SKM-1 (cell line): ENCODE measurements around the gene MDM2.

Experiments used
- DNase-seq: peaks from one replicate; lab custom pipeline; 2025; ENCODE audit not compliant: unreplicated experiment; lab: John Stamatoyannopoulos, UW

MDM2 gene

GRCh38 chr12:68807576-68808387, at the start of gene MDM2:
Gene MDM2 (plus strand): TSS chr12:68808177. CDS start chr12:68808478, 301 bp downstream.
- DNase-seq = peak; percentile 15

GRCh38 chr12:68759852-68760251, 48.1 kb upstream of the MDM2 start:
- no peak for DNase-seq

DNA sequence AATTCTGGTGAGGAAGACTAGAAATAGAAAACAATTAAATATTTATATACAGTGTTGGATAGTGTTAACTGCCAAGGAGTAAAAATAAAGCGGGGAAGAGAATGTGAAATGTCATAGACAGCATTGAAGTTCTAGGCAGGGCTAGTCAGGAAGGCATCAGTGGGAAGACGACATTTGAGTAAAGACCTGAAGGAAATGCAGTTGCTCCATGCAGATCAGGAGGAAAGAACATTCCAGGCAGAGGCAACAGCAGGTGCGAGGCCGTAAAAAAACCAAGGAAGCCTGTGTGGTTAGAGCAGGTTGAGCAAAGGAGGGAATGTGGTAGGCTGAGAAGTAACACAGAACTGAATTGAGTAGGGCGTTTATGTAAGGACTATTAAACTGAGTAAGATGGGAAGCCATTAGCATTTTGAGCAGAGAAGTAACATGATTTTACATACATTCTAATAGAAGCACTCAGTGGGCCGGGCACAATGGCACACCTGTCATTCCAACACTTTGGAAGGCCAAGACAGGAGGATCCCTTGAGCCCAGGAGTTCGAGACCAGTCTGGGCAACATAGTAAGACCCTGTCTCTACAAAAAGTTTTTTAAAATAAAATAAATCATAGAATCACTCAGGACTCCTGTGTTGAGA, 47.1 kb upstream of the MDM2 start:
- no peak for DNase-seq

GRCh38 chr12:68761442-68761812, 46.5 kb upstream of the MDM2 start:
- DNase-seq = no peak

DNA sequence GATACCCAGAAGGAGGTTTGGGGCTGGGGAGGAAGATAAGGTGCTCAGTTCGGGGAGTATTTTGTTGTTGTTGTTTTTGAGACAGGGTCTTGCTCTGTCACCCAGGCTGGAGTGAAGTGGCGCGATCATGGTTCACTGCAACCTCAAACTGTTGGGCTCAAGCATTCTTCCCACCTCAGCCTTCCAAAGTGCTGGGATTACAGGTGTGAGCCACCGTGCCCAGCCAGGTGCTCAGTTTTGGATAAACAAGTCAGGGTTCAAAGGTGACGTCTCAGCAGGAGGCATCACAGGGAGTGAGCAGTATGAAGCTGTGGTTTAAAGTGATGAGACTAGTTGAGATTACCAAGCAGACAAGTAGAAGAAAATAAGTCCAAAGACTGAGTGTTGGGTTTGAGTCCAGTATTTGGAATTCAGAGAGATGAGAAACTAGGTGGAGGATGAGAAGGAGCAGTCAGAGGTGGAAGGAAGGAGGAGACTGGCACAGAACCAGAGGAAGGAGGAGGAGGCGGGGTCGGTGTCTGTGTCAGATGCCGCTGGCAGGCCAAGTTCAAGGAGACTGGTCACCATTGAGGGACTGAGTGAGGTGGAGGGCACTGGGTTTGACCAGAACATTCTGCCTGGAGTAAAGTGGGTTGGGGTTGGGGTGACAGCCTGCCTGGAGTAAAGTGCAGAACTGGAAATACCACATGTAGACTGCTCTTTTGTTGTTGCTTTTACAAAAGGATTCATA, 45.9 kb upstream of the MDM2 start:
- no peak for DNase-seq

- no peak for DNase-seq
Observed at GRCh38 chr12:68762691-68763090, 45.3 kb upstream of the MDM2 start.

- DNase-seq = no peak
Observed at GRCh38 chr12:68765696-68766095, 42.3 kb upstream of the MDM2 start.

- no peak for DNase-seq
Observed at GRCh38 chr12:68766646-68767045, 41.3 kb upstream of the MDM2 start.

GRCh38 chr12:68767191-68767590, 40.8 kb upstream of the MDM2 start:
- no peak for DNase-seq

DNA sequence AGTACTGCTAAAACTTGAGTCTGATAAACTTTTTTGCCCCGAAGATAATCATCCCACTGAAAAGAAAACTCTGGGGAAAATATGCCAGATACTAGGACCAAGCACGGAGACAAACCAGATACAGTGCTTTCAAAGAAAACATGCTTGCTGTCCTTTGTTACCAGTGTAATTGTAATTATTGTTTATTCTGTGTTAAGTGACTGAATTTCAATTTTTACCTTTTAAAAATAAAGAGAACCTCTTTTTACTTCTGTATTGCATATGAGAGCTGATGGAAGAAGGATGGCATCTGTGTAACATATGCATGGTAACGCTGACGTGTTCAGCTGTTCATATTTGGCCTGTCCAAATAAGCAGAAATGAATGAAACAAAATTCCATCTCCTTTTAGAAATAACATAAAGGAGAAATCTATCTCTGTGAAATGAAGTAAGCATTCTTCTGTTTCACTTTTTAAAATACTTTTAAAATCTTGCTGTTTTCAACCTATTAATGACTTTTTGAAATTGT, 39.5 kb upstream of the MDM2 start:
- no peak for DNase-seq

DNA sequence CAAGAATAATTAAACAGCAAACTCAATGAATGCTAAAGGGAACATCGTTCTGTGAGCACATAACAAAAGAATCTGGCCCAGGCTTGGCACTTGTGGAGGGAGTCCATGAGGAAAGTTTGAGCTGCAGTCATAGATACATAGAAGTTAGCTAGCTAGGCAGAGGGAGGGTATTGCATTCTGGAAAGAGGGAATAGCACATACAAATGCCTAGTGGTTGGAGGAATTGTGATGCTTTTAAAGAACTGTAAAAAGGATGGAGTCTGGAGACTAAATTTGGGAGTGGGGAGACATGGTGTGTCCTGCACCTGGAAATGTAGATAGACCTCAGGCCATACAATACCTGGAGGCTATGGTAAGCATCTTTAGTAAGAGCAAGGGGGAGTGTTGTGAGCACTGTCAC, 38.0 kb upstream of the MDM2 start:
- no peak for DNase-seq

- DNase-seq = no peak
Observed at GRCh38 chr12:68771223-68771925, 36.6 kb upstream of the MDM2 start.

GRCh38 chr12:68772714-68773113, 35.3 kb upstream of the MDM2 start:
- no peak for DNase-seq

- no peak for DNase-seq
Observed at GRCh38 chr12:68773582-68773981, 34.4 kb upstream of the MDM2 start.

- DNase-seq = no peak
Observed at GRCh38 chr12:68775121-68775630, 32.8 kb upstream of the MDM2 start.

DNA sequence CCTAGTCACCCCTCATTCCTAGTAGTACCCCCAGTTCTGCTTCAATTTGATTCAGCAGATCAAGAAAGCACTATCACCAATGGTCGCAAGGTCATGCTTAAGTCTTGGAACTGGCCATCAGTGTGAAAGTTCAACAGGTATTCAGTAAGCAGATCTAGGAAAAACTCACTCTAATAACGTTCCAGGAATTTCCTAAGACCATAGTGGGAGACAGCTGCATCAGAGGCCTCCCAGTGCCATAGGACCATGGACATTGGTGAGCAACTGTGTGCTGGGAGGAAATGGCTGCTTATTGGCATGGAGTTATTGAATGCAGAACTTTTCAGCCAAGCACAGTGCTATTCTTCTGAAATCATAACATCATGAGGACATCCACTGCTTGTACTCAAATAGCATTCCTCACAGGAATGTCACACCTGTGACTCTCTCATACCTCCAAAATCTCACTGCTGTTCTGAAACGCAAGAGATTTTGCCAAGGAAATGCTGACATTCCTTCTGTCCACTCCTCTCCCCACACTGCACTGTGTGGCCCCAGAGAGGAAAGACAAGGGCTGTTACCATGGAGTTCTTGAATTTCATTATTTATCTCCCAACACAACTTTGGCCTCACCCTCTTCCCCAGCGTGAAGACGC, 30.9 kb upstream of the MDM2 start:
- DNase-seq = no peak

DNA sequence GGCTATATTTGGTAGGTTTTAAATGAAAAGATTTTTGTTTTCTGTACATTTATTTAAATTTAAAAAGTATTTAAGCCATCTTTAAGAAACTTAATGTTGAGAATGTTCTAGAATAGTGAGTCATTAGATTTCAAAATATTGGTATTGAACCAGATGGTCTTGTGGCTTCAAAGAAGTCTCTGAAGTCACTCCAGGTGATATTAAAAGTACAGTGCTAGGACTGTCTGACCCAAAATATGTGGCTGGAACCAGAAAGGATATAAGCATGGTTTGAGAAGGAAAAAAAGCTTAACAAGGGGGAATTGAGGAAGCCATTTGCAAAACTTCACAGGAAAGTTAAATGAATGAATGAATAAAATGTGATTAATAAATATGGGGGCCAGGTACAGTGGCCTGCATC, 28.7 kb upstream of the MDM2 start:
- DNase-seq = no peak

- DNase-seq = no peak
Observed at GRCh38 chr12:68780731-68781130, 27.2 kb upstream of the MDM2 start.

DNA sequence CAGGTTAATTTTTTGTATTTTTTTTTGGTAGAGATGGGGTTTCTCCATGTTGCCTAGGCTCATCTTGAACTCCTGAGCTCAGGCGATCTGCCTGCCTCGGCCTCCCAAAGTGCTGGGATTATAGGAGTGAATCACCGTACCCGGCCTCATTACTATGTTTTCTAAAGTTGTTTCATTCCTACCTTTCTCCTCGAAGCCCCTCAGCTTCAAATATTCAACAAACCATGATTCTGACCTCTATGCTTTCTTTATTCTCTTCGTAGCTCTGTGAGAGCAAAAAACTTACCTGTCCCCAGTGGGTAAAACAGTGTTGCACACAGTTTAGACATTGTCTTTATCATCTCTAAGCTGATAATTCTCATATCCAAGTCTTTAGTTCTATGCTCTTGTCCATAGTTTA, 26.2 kb upstream of the MDM2 start:
- no peak for DNase-seq

DNA sequence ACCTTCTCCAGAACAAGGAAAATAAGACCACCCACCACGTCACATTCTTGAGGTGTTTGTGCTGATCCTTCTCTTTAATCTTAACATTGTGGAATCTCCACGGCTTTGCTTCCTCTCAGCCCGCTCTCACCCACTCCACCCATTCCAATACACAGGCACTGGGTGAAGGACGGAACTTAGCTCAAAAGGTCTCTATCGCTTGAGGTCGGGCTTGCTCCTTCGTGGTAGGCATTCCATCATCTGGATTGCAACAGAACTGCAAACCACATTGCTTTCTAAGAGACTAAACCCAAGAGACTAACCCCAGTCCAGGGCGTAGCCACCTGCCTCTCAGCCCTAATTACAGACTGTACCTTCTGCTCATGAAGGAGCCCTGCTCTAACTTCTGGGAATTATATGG, 24.0 kb upstream of the MDM2 start:
- peak; percentile 52 for DNase-seq

DNA sequence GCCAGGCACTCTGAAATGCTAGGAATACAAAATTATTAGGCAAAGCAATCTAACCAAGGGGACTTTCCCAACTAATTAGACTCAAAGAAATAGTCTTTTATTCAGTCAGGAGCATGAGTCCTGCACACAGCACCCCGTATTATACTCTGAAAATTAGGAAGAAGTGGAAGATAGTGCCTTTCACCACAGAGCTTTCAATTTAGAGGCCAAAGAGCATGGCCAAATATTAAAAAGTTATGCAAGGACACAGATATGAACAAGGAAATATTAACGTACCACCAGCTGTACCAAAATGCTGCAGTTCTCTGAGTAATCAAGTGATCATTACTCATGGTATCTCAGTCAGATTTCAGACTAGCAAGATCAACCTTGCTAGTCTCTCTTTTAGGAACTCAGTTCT, 22.6 kb upstream of the MDM2 start:
- DNase-seq = no peak
